Neural crest cell (in vitro differentiated cells): ENCODE measurements around the gene ACSS1. TPM values are rescaled to one million over a fixed set of nuclear protein-coding genes. Genes with fewer than 3 reads are reported as not detected.

ENCODE experiments used
- DNase-seq: peaks from one replicate; pipeline ENCODE4 v3.0.0; 2021; ENCODE audit warnings: low read depth, mixed read lengths, low spot score
- H3K27ac Mint-ChIP-seq: one replicate; pipeline ENCODE4 v1.8.0; 2021; ENCODE audit warnings: mild to moderate bottlenecking, mixed read lengths; ENCODE audit not compliant: unreplicated experiment
- H3K27me3 Mint-ChIP-seq: 2 replicates; pipeline ENCODE4 v1.8.0; 2021; ENCODE audit warnings: low read depth, mild to moderate bottlenecking, mixed read lengths
- H3K36me3 Mint-ChIP-seq: 2 replicates; pipeline ENCODE4 v1.8.0; 2021; ENCODE audit warnings: low read depth, mild to moderate bottlenecking, mixed read lengths
- H3K4me1 Mint-ChIP-seq: 2 replicates; pipeline ENCODE4 v1.8.0; 2021; ENCODE audit warnings: mixed read lengths
- H3K4me3 Mint-ChIP-seq: one replicate; pipeline ENCODE4 v1.8.0; 2021; ENCODE audit warnings: mild to moderate bottlenecking, mixed read lengths
- H3K9me3 Mint-ChIP-seq: 2 replicates; pipeline ENCODE4 v1.8.0; 2021; ENCODE audit warnings: mixed read lengths
- total RNA-seq: library from RNA; stranded (reverse); gene quantifications from 2 replicates; pipeline ENCODE4 v1.2.1, GENCODE V29; 2021
- TF ChIP-seq, protein P1 (sequence below): fragments of 200-600 bp; sonication (generic); conservative IDR thresholded peaks from 2 replicates; pipeline ENCODE4 v1.5.0; 2021; ENCODE audit warnings: antibody characterized with exemption, mild to moderate bottlenecking

The ACSS1 gene
- total RNA-seq, 1 donor from 2014 or later: 14.0 TPM

- Mint-ChIP-seq H3K9me3 (no peaks in the 10 kb centered on the region), H3K4me3 (peak overlapping the region; percentile 1), H3K27me3 (peaks cover 87% of the 10 kb centered on the region), H3K36me3 (no peaks in the 10 kb centered on the region), H3K4me1 (peaks cover 12% of the 10 kb centered on the region), H3K27ac (no peak overlapping the region)
- TF ChIP-seq, protein P1, sequence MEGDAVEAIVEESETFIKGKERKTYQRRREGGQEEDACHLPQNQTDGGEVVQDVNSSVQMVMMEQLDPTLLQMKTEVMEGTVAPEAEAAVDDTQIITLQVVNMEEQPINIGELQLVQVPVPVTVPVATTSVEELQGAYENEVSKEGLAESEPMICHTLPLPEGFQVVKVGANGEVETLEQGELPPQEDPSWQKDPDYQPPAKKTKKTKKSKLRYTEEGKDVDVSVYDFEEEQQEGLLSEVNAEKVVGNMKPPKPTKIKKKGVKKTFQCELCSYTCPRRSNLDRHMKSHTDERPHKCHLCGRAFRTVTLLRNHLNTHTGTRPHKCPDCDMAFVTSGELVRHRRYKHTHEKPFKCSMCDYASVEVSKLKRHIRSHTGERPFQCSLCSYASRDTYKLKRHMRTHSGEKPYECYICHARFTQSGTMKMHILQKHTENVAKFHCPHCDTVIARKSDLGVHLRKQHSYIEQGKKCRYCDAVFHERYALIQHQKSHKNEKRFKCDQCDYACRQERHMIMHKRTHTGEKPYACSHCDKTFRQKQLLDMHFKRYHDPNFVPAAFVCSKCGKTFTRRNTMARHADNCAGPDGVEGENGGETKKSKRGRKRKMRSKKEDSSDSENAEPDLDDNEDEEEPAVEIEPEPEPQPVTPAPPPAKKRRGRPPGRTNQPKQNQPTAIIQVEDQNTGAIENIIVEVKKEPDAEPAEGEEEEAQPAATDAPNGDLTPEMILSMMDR: no peak
- DNase-seq: no peak
These were observed 28.0 kb upstream of the ACSS1 start for GRCh38 chr20:25085756-25086495.

DNA sequence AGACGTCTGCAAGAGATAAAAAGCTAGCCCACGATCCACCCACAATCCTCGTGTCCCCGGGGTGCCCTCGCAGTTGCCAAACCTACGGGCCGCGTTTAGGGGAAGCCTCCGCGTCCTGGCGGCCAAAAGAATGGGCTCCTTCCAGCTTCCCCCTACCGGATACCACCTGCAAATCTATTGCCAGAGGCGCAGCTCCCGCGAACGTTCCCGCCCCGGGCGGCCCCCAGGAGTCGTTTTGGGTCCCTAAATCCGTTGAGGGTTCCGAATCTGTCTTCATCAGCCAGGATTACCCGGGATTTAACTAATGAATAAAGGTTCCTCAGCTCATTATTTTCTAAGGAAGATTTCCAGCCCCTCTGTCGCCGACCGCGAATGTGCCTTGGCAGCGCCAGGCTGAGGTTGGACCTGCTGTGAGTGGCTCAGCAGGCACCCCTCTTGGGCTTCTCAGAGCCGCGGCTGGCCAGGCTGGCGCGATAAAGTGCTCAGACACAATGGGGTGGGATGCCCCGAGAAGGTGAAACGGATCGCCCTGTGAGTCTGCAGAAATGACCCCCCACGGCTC lies 26.8 kb upstream of the ACSS1 start:
- Mint-ChIP-seq H3K27me3 (peaks cover 93% of the 10 kb centered on the region), H3K4me3 (no peak overlapping the region), H3K36me3 (no peaks in the 10 kb centered on the region), H3K4me1 (peaks cover 12% of the 10 kb centered on the region), H3K27ac (no peak overlapping the region), H3K9me3 (no peaks in the 10 kb centered on the region)
- TF ChIP-seq, protein P1: no peak
- DNase-seq: no peak

DNA sequence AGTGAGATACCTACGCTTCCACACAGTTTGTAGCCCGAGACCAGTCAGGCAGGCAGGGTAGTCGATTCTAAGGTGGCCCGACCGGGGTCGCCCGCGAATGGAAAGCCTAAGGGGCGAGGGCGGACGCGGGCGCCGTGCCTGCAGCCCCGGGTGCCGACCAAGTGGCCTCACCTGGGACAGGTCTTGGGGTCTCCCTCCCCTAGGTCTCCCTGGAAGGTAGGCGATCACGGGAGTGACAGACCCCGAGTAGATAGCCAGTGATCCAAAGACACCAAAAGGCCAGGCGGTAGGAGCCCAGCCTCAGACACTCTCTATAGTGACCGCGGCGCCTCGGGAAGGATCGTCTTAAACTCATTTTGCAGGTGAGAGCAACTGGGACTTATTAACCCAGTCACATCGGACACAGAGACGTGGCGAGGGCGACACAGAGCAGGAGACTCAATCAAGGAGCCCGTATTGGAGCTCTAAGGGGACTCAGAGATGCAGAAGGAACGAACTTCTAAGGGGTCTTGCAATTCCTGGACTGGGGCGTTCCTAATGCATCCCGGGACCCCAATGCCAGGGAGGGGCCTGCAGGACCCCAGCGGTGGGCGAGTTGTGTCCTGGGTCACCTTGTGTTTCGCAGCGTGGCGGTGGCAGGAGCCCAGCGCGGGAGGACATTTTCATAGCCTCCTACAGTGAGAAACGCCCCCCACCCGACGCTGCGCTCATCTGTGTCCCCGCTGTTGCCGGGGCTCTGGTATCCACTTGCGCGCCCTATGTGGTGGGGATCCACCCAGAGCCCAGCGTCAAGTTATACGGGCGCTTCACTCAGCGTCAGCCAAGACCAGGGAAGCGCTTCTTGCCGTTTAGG lies 26.1 kb upstream of the ACSS1 start:
- Mint-ChIP-seq H3K36me3 (no peaks in the 10 kb centered on the region), H3K4me3 (peak overlapping the region; percentile 68), H3K27ac (no peak overlapping the region), H3K27me3 (peaks cover 95% of the 10 kb centered on the region), H3K9me3 (no peaks in the 10 kb centered on the region), H3K4me1 (peaks cover 12% of the 10 kb centered on the region)
- DNase-seq: peak; percentile 48
- TF ChIP-seq, protein P1: peak; percentile 62

GRCh38 chr20:25083141-25083772 lies 25.3 kb upstream of the ACSS1 start:
- DNase-seq: no peak
- H3K36me3 Mint-ChIP-seq: no peaks in the 10 kb centered on the region
- TF ChIP-seq, protein P1: no peak
- peaks cover 96% of the 10 kb centered on the region for H3K27me3 Mint-ChIP-seq
- no peak overlapping the region for H3K27ac Mint-ChIP-seq
- peak overlapping the region; percentile 68 for H3K4me3 Mint-ChIP-seq
- no peaks in the 10 kb centered on the region for H3K9me3 Mint-ChIP-seq
- peaks cover 12% of the 10 kb centered on the region for H3K4me1 Mint-ChIP-seq

GRCh38 chr20:25082498-25082873 lies 24.5 kb upstream of the ACSS1 start:
- DNase-seq: no peak
- peak overlapping the region; percentile 28 for H3K4me3 Mint-ChIP-seq
- no peaks in the 10 kb centered on the region for H3K36me3 Mint-ChIP-seq
- TF ChIP-seq, protein P1: no peak
- peaks cover 12% of the 10 kb centered on the region for H3K4me1 Mint-ChIP-seq
- peaks cover 96% of the 10 kb centered on the region for H3K27me3 Mint-ChIP-seq
- no peak overlapping the region for H3K27ac Mint-ChIP-seq
- no peaks in the 10 kb centered on the region for H3K9me3 Mint-ChIP-seq
